ENCODE data around the gene EXOC1.

EXOC1 gene

GRCh38 chr4:55874831-55875230 lies 21.4 kb downstream of the EXOC1 start:
- no peaks in the 10 kb centered on the region for H3K4me1 Mint-ChIP-seq
- H3K9me3 Mint-ChIP-seq = no peaks in the 10 kb centered on the region
- no peak for ATAC-seq
- no peaks in the 10 kb centered on the region for H3K27me3 Mint-ChIP-seq
- peaks cover 57% of the 10 kb centered on the region for H3K36me3 Mint-ChIP-seq
- no peak overlapping the region for H3K27ac Mint-ChIP-seq
- no peak overlapping the region for H3K4me3 Mint-ChIP-seq

DNA sequence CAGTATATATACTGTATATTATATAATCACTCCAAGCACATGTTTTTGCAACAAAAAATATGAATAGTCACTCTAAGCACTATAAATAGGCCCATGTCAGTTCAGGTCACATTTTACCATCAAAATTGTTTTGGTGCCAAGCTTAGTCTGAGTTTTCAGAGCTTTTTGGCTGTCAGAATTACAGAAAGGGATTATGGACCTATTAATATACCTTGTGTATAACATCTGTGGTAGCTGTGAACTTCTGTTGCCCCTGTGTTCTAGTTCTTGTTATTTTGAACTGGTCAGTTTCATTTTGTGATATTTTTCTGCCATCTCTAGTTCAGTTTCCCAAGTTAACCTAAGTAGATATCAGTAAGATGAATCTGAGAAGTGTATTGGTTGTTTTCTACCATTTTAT lies 22.9 kb downstream of the EXOC1 start:
- H3K27ac Mint-ChIP-seq = no peak overlapping the region
- H3K36me3 Mint-ChIP-seq = peaks cover 57% of the 10 kb centered on the region

DNA sequence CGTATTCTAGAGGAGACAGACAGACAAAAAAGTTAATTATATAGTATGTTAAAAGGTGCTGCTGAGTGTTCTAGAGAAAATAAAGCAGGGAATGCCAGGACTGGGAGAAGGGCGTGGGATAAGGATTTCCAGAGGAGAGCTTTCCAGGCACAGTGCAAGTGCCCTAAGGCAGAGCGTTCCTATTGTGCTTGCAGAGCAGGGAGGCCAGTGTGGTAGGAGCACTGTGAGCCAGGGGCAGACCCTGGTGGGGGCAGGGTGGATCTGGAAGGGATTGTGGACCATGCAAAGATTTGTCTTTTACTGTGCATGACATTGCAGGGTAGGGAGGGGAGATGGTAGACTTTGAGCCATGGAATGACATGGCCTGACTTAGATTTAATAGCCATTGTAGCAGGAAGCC lies 25.8 kb downstream of the EXOC1 start:
- H3K4me3 Mint-ChIP-seq = no peak overlapping the region
- no peaks in the 10 kb centered on the region for H3K27me3 Mint-ChIP-seq
- H3K27ac Mint-ChIP-seq = peak overlapping the region; percentile 12
- H3K9me3 Mint-ChIP-seq = no peaks in the 10 kb centered on the region
- H3K4me1 Mint-ChIP-seq = no peaks in the 10 kb centered on the region
- peaks cover 54% of the 10 kb centered on the region for H3K36me3 Mint-ChIP-seq
- ATAC-seq = no peak

More for the DNA sequence above, 22.9 kb downstream of the EXOC1 start:
- Mint-ChIP-seq H3K9me3 (no peaks in the 10 kb centered on the region), H3K4me1 (no peaks in the 10 kb centered on the region), H3K27me3 (no peaks in the 10 kb centered on the region), H3K4me3 (no peak overlapping the region)
- ATAC-seq = no peak

- no peaks in the 10 kb centered on the region for H3K4me1 Mint-ChIP-seq
- H3K27me3 Mint-ChIP-seq = no peaks in the 10 kb centered on the region
- H3K9me3 Mint-ChIP-seq = no peaks in the 10 kb centered on the region
- no peak overlapping the region for H3K27ac Mint-ChIP-seq
- no peak for ATAC-seq
- H3K36me3 Mint-ChIP-seq = peaks cover 47% of the 10 kb centered on the region
- H3K4me3 Mint-ChIP-seq = no peak overlapping the region
Observed at GRCh38 chr4:55880652-55881280, 27.3 kb downstream of the EXOC1 start.

GRCh38 chr4:55884093-55884850 lies 30.8 kb downstream of the EXOC1 start:
- no peak for ATAC-seq
- H3K27me3 Mint-ChIP-seq = no peaks in the 10 kb centered on the region
- peaks cover 28% of the 10 kb centered on the region for H3K36me3 Mint-ChIP-seq
- H3K4me3 Mint-ChIP-seq = no peak overlapping the region
- H3K4me1 Mint-ChIP-seq = no peaks in the 10 kb centered on the region
- no peaks in the 10 kb centered on the region for H3K9me3 Mint-ChIP-seq
- no peak overlapping the region for H3K27ac Mint-ChIP-seq

- peaks cover 28% of the 10 kb centered on the region for H3K36me3 Mint-ChIP-seq
- no peaks in the 10 kb centered on the region for H3K9me3 Mint-ChIP-seq
- H3K4me3 Mint-ChIP-seq = no peak overlapping the region
- H3K27me3 Mint-ChIP-seq = no peaks in the 10 kb centered on the region
- no peak overlapping the region for H3K27ac Mint-ChIP-seq
- no peaks in the 10 kb centered on the region for H3K4me1 Mint-ChIP-seq
- ATAC-seq = no peak
Observed at GRCh38 chr4:55884851-55885219, 31.4 kb downstream of the EXOC1 start.

DNA sequence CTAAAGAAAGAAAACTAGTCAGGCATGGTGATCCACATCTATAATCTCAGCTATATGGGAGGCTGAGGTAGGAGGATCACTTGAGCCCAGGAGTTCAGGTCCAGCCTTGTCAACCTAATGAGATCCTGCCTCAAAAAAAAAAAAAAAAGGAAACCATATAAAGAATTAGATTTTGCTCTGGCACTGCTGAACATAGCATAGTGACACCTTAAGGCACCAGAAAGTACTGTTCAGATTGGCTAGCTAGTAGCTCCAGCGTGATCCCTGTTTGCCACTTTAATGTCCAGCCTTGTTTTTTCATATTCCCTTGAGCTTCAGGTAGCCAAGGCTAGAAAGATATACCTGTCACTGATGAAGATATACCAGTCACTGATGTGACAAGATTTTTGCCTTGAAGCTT lies 34.1 kb downstream of the EXOC1 start:
- ATAC-seq = no peak
- Mint-ChIP-seq H3K27me3 (no peaks in the 10 kb centered on the region), H3K27ac (no peak overlapping the region), H3K4me3 (no peak overlapping the region), H3K4me1 (peaks cover 19% of the 10 kb centered on the region), H3K9me3 (no peaks in the 10 kb centered on the region), H3K36me3 (peaks cover 29% of the 10 kb centered on the region)

DNA sequence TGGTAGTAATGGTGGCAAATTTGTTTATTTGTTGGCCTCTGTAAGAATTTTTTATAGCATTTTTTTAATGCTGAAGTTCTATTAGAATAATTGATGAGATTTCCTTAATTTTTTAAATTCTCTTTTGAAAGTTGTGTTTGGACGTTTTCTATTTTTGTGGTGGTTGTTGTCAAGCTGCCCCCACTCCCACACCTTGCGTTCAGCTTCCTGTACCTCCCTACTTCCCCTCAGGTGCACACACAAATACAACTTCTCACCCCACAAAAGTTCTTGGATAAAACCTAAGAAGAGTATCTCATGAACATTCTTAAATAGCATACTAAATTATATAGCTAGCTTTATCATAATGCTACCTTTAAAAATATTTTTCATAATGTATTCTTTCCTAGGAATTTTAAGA lies 38.7 kb downstream of the EXOC1 start:
- Mint-ChIP-seq H3K27me3 (no peaks in the 10 kb centered on the region), H3K4me3 (no peak overlapping the region), H3K36me3 (peaks cover 42% of the 10 kb centered on the region), H3K27ac (peak overlapping the region; percentile 69), H3K9me3 (no peaks in the 10 kb centered on the region), H3K4me1 (peaks cover 19% of the 10 kb centered on the region)
- ATAC-seq = no peak

DNA sequence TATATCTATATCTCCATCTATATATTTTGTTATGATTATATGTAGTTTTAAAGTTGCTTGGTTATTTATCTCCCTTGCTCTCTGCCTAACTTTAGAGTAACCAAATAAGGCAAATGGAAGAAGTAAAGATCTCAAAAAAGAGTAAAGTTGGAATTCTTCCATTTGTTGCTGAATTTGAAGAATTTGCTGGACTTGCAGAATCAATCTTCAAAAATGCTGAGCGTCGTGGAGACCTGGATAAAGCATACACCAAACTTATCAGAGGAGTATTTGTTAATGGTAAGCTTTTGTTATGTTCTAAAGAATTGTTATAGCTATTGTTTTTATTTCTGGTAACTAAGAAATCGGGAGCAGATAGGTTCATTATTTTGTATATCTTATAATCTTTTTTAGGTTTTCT lies 43.2 kb downstream of the EXOC1 start:
- Mint-ChIP-seq H3K36me3 (peaks cover 25% of the 10 kb centered on the region), H3K4me1 (peaks cover 9% of the 10 kb centered on the region), H3K9me3 (no peaks in the 10 kb centered on the region), H3K4me3 (no peak overlapping the region), H3K27me3 (no peaks in the 10 kb centered on the region), H3K27ac (no peak overlapping the region)
- ATAC-seq = no peak

GRCh38 chr4:55902677-55903076 lies 49.2 kb downstream of the EXOC1 start:
- no peak for ATAC-seq
- Mint-ChIP-seq H3K27me3 (no peaks in the 10 kb centered on the region), H3K9me3 (no peaks in the 10 kb centered on the region), H3K4me3 (no peak overlapping the region), H3K27ac (no peak overlapping the region), H3K36me3 (peaks cover 37% of the 10 kb centered on the region), H3K4me1 (peaks cover 11% of the 10 kb centered on the region)

DNA sequence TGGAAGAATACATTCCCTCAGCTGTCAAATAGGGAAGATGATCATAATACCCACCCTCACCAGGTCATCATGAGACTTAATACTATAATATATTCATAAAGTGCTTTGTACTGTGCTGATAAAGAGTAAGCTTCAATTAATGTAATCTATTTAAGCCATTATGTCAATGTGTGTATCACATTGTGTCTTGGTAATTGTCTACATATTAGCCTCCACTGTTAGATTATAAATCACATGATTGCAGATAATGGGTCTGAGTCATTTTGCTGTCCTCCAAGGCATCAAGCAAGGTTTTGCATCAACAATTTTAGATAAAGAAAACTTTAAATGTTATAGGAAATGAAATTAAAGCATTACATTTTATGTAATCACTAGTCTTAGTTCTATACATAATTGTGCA lies 50.1 kb downstream of the EXOC1 start:
- peaks cover 37% of the 10 kb centered on the region for H3K36me3 Mint-ChIP-seq
- peaks cover 11% of the 10 kb centered on the region for H3K4me1 Mint-ChIP-seq
- H3K4me3 Mint-ChIP-seq = no peak overlapping the region
- H3K27ac Mint-ChIP-seq = no peak overlapping the region
- H3K27me3 Mint-ChIP-seq = no peaks in the 10 kb centered on the region
- H3K9me3 Mint-ChIP-seq = no peaks in the 10 kb centered on the region
- ATAC-seq = no peak

GRCh38 chr4:55904576-55904975 lies 51.1 kb downstream of the EXOC1 start:
- ATAC-seq = no peak
- no peak overlapping the region for H3K4me3 Mint-ChIP-seq
- peaks cover 43% of the 10 kb centered on the region for H3K36me3 Mint-ChIP-seq
- no peaks in the 10 kb centered on the region for H3K27me3 Mint-ChIP-seq
- no peak overlapping the region for H3K27ac Mint-ChIP-seq
- peaks cover 11% of the 10 kb centered on the region for H3K4me1 Mint-ChIP-seq
- H3K9me3 Mint-ChIP-seq = no peaks in the 10 kb centered on the region

DNA sequence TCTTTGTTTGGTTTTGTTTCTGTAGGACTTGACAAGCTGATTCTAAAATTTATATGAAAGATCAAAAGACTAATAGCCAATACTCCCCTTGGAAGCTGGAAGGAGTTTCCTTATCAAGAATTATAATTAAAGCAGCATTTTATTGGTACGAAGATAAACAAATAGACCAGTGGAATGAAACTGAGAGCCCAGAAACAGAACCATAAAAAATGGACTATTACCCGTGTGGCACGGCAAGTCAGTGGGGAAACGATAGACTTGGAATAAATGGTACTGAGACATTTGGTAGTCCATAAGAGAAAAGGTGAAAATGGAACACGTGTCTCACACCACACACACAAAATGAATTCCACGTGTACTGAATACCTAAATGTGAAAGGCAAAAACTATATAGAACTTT lies 52.9 kb downstream of the EXOC1 start:
- Mint-ChIP-seq H3K4me3 (no peak overlapping the region), H3K27ac (no peak overlapping the region), H3K27me3 (no peaks in the 10 kb centered on the region), H3K4me1 (peaks cover 11% of the 10 kb centered on the region), H3K36me3 (peaks cover 43% of the 10 kb centered on the region), H3K9me3 (no peaks in the 10 kb centered on the region)
- no peak for ATAC-seq

- ATAC-seq = no peak
- H3K27ac Mint-ChIP-seq = no peak overlapping the region
- H3K4me1 Mint-ChIP-seq = peaks cover 11% of the 10 kb centered on the region
- no peak overlapping the region for H3K4me3 Mint-ChIP-seq
- H3K27me3 Mint-ChIP-seq = no peaks in the 10 kb centered on the region
- peaks cover 43% of the 10 kb centered on the region for H3K36me3 Mint-ChIP-seq
- H3K9me3 Mint-ChIP-seq = no peaks in the 10 kb centered on the region
Observed at GRCh38 chr4:55906989-55907388, 53.5 kb downstream of the EXOC1 start.

DNA sequence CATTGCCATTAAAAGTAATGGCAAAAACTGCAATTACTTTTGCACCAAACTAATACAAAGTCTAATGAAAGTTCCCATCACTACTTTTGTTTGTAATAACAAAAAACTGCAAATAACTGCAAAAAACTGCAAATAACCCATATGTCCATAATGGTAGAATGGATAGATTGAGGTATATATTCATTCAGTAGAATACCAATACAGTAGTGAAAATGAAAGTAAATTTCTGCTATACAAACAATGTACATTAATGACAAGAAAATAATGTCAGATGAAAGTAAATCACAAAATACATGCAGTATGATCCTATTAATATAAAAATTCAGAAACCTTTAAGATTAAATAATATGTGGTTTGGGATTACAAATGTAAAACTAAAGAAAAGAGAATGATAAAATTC lies 54.0 kb downstream of the EXOC1 start:
- ATAC-seq = no peak
- H3K27ac Mint-ChIP-seq = no peak overlapping the region

DNA sequence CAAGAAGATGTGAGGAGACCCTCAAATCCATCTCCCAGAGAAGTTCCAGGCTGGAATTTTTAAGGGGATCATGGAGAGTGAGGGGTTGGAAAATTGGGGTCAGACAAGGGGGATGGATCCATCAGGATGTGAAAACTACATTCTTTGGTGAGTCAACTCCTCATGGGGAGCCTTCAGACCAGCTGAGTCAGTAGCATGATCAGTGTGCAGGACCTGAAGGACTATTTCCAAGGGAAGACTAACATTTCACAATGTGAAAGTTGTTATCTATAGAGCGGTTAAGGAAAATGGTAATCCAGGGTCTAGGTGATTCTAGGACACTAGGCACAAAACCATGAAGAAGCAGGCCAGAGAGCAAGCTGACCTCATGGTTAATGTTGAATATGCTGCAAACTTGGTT lies 56.7 kb downstream of the EXOC1 start:
- peaks cover 11% of the 10 kb centered on the region for H3K4me1 Mint-ChIP-seq
- H3K4me3 Mint-ChIP-seq = no peak overlapping the region
- no peak overlapping the region for H3K27ac Mint-ChIP-seq
- no peaks in the 10 kb centered on the region for H3K9me3 Mint-ChIP-seq
- peaks cover 23% of the 10 kb centered on the region for H3K36me3 Mint-ChIP-seq
- no peak for ATAC-seq
- no peaks in the 10 kb centered on the region for H3K27me3 Mint-ChIP-seq

More for the DNA sequence above, 54.0 kb downstream of the EXOC1 start:
- H3K36me3 Mint-ChIP-seq = peaks cover 38% of the 10 kb centered on the region
- no peaks in the 10 kb centered on the region for H3K9me3 Mint-ChIP-seq
- H3K4me3 Mint-ChIP-seq = no peak overlapping the region
- H3K27me3 Mint-ChIP-seq = no peaks in the 10 kb centered on the region
- peaks cover 11% of the 10 kb centered on the region for H3K4me1 Mint-ChIP-seq

Measured in stimulated activated memory B cell treated with anti-CD40 and anti-IgM and Interleukin-4, amounts not matched to agents 10 μg/mL and 1 μg/mL and 100 μg/mL, for 72 hours (primary cell).